ENCODE measurements around the gene GADD45G.

The GADD45G gene

DNA sequence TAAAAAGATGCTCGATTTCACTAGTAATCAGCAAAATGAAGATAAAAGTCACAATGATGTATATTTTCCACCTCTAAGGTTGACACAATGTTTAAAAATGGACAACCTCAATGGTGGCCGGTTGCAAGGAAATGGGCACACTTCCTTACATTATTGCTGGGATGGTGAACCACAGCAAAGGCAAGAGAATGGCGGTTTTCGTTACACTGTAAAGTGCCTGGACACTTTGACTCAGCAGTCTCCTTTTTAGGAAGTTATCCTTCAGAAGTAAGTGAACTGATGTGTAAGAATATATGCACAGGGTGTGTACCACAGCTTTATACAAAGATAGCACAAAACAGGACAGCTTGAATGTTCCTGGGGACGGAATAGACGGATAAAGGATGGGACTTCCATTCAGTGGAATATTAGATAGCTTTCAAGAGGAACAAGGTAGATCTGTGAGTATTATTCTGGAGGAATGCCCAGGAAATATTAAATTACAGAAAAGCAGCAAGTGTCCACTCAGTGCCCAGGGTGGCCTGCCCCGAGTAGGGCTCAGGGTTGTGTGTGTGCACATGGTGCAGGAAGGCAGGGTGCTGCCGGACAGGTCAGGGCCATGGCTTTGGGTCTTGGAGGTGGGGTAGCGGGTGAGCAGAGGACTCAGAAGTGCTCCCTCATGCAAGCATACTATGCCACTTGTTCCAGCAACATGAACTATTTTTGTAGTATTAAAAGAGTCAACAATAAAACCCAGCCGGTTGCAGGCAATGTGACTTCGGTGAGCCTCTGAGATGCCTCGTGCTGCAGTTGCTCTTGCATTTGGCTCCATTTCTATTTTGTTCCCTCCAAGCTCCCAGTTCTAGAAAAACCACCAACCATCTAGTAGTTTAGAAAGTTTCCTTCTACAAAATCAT, 24.5 kb downstream of the GADD45G start:
- in situ Hi-C loops (cut with HindIII; ENCODE audit: low sequenced_read_pairs), result no loop called here
- DNase-seq (ENCODE audit: low read depth, low spot score), result no peak
- TF ChIP-seq, protein P1, sequence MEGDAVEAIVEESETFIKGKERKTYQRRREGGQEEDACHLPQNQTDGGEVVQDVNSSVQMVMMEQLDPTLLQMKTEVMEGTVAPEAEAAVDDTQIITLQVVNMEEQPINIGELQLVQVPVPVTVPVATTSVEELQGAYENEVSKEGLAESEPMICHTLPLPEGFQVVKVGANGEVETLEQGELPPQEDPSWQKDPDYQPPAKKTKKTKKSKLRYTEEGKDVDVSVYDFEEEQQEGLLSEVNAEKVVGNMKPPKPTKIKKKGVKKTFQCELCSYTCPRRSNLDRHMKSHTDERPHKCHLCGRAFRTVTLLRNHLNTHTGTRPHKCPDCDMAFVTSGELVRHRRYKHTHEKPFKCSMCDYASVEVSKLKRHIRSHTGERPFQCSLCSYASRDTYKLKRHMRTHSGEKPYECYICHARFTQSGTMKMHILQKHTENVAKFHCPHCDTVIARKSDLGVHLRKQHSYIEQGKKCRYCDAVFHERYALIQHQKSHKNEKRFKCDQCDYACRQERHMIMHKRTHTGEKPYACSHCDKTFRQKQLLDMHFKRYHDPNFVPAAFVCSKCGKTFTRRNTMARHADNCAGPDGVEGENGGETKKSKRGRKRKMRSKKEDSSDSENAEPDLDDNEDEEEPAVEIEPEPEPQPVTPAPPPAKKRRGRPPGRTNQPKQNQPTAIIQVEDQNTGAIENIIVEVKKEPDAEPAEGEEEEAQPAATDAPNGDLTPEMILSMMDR (IDR thresholded peaks at IDR 0.05; ENCODE audit: low read depth, low read length), result no peak
- H3K4me3 ChIP-seq (ENCODE audit: low read depth, low read length), result no peak overlapping the region

DNA sequence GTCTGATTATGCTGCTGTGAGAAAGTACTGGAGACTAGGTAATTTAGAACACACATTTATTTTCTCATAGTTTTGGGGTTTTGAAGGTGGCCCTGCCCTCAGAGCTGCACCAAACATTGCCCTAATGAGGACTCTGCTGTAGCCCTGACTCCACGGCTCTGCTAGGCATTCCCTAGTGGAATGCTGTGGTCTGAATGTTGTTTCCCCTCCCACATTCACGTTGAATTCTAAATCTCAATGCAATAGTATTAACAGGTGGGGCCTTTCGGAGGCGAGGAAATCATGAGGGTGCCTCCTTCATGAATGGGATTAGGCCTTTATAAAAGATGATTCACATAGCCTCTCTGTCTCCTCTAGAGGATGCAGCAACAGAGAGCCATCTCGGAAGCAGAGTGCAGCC, 25.7 kb downstream of the GADD45G start:
- TF ChIP-seq, protein P1 (IDR thresholded peaks at IDR 0.05; ENCODE audit: low read depth, low read length), result no peak
- H3K4me3 ChIP-seq (ENCODE audit: low read depth, low read length), result no peak overlapping the region
- in situ Hi-C loops (cut with HindIII; ENCODE audit: low sequenced_read_pairs), result no loop called here
- no peak for DNase-seq (ENCODE audit: low read depth, low spot score)

- no peak for DNase-seq (ENCODE audit: low read depth, low spot score)
- H3K4me3 ChIP-seq (ENCODE audit: low read depth, low read length), result no peak overlapping the region
- TF ChIP-seq, protein P1 (IDR thresholded peaks at IDR 0.05; ENCODE audit: low read depth, low read length), result no peak
- in situ Hi-C loops (cut with HindIII; ENCODE audit: low sequenced_read_pairs), result no loop called here
These were observed 26.6 kb downstream of the GADD45G start for GRCh38 chr9:89631384-89631783.

GRCh38 chr9:89632192-89632733, 27.5 kb downstream of the GADD45G start:
- TF ChIP-seq, protein P1 (IDR thresholded peaks at IDR 0.05; ENCODE audit: low read depth, low read length), result no peak
- no peak for DNase-seq (ENCODE audit: low read depth, low spot score)
- in situ Hi-C loops (cut with HindIII; ENCODE audit: low sequenced_read_pairs), result no loop called here
- no peak overlapping the region for H3K4me3 ChIP-seq (ENCODE audit: low read depth, low read length)

GRCh38 chr9:89632736-89633135, 27.9 kb downstream of the GADD45G start:
- in situ Hi-C loops (cut with HindIII; ENCODE audit: low sequenced_read_pairs), result no loop called here
- H3K4me3 ChIP-seq (ENCODE audit: low read depth, low read length), result no peak overlapping the region
- TF ChIP-seq, protein P1 (IDR thresholded peaks at IDR 0.05; ENCODE audit: low read depth, low read length), result no peak
- DNase-seq (ENCODE audit: low read depth, low spot score), result no peak

GRCh38 chr9:89633404-89633803, 28.6 kb downstream of the GADD45G start:
- TF ChIP-seq, protein P1 (IDR thresholded peaks at IDR 0.05; ENCODE audit: low read depth, low read length), result no peak
- in situ Hi-C loops (cut with HindIII; ENCODE audit: low sequenced_read_pairs), result no loop called here
- no peak overlapping the region for H3K4me3 ChIP-seq (ENCODE audit: low read depth, low read length)
- no peak for DNase-seq (ENCODE audit: low read depth, low spot score)
